Measurements from ENCODE around the gene ERBIN. TPM values are rescaled to one million over a fixed set of nuclear protein-coding genes. Genes with fewer than 3 reads are reported as not detected.

ERBIN gene
- total RNA-seq, 8 experiments from 2014 or later = 25.7 to 92.7 (median 43.9) TPM

- Histone ChIP-seq H3K4me1 (replicated peaks in 1 of 2) (no peaks in the 10 kb centered on the region), H3K27ac (no peak overlapping the region), H3K4me3 (no peak overlapping the region)
- no peak for ATAC-seq (replicated peaks in 6 of 8)
- in situ Hi-C loops (cut with MboI; ENCODE audit: low pct_unique_long_range_greater_than_20kb in 2 of 9, low sequenced_read_pairs in 9 of 9, unreplicated experiment in 9 of 9) = no loop called here
- 75 to 100% (median 95%) methylated on average over 1 to 8 of the region's 9 CpGs for WGBS, 10 experiments
These were observed 72.8 kb downstream of the ERBIN start for GRCh38 chr5:65999061-65999723.

GRCh38 chr5:66001952-66002351 lies 75.6 kb downstream of the ERBIN start:
- no peak overlapping the region for H3K27ac ChIP-seq
- H3K4me1 ChIP-seq (replicated peaks in 1 of 2) = no peaks in the 10 kb centered on the region
- H3K4me3 ChIP-seq = no peak overlapping the region
- WGBS, 10 experiments = 90 to 100% (median 100%) methylated on average over 1 to 4 of the region's 4 CpGs; no CpG with 5 or more reads in 2 of the 10 experiments
- in situ Hi-C loops (cut with MboI; ENCODE audit: low pct_unique_long_range_greater_than_20kb in 2 of 9, low sequenced_read_pairs in 9 of 9, unreplicated experiment in 9 of 9) = no loop called here
- no peak for ATAC-seq (replicated peaks in 6 of 8)

- no peaks in the 10 kb centered on the region for H3K4me1 ChIP-seq (replicated peaks in 1 of 2)
- 67 to 100% (median 91%) methylated on average over 1 to 2 of the region's 2 CpGs for WGBS, 10 experiments
These were observed 76.0 kb downstream of the ERBIN start for GRCh38 chr5:66002415-66002814.

DNA sequence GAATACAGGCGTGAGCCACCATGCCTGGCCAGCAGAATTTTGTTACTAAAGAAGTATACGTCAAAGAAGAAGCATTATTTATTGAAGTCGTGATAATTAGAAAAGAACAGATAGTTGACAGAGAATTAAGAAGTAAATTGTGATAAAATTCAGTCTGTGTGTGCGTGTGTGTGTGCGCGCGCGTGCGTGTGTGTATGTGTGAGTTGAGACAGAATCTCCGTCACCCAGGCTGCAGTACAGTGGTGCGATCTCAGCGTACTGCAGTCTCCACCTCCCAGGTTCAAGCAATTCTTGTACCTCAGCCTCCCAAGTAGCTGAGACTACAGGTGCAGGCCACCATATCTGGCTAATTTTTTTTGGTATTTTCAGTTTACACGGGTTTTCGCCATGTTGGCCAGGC lies 77.8 kb downstream of the ERBIN start:
- Histone ChIP-seq H3K4me1 (replicated peaks in 1 of 2) (no peaks in the 10 kb centered on the region), H3K4me3 (no peak overlapping the region), H3K27ac (no peak overlapping the region)
- WGBS, 10 experiments = 90 to 100% (median 98%) methylated on average over 1 to 14 of the region's 14 CpGs; no CpG with 5 or more reads in 1 of the 10 experiments
- in situ Hi-C loops (cut with MboI; ENCODE audit: low pct_unique_long_range_greater_than_20kb in 2 of 9, low sequenced_read_pairs in 9 of 9, unreplicated experiment in 9 of 9) = no loop called here
- ATAC-seq (replicated peaks in 6 of 8) = no peak

More at GRCh38 chr5:66002415-66002814, 76.0 kb downstream of the ERBIN start:
- in situ Hi-C loops (cut with MboI; ENCODE audit: low pct_unique_long_range_greater_than_20kb in 2 of 9, low sequenced_read_pairs in 9 of 9, unreplicated experiment in 9 of 9) = no loop called here
- ATAC-seq (replicated peaks in 6 of 8) = no peak
- Histone ChIP-seq H3K27ac (no peak overlapping the region), H3K4me3 (no peak overlapping the region)

- ATAC-seq (replicated peaks in 6 of 8) = no peak
- H3K27ac ChIP-seq = no peak overlapping the region
- no peak overlapping the region for H3K4me3 ChIP-seq
- WGBS, 10 experiments = 80 to 100% (median 100%) methylated on average over 1 to 2 of the region's 2 CpGs; no CpG with 5 or more reads in 1 of the 10 experiments
- in situ Hi-C loops (cut with MboI; ENCODE audit: low pct_unique_long_range_greater_than_20kb in 2 of 9, low sequenced_read_pairs in 9 of 9, unreplicated experiment in 9 of 9) = no loop called here
- H3K4me1 ChIP-seq (replicated peaks in 1 of 2) = no peaks in the 10 kb centered on the region
These were observed 82.9 kb downstream of the ERBIN start for GRCh38 chr5:66009277-66009676.

DNA sequence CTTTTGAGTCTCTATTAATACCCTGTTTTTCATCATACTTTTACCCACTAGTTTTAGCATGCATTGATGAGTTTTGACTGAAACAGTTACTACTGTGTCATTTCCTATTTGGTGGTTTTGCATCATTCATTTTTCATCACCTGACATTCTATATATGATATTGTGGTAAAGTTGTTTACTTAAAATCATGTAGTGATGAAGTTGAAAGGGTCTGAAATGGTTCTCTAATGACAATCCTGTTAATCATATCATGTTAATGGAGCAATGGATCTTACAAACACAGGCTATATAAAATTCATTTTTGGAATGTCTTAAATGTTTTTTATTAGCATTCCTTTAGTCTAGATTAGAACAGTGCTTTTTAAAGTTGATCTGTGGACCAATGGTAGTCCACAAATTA lies 84.1 kb downstream of the ERBIN start:
- H3K27ac ChIP-seq = no peak overlapping the region
- no peak for ATAC-seq (replicated peaks in 6 of 8)
- no peak overlapping the region for H3K4me3 ChIP-seq
- no peaks in the 10 kb centered on the region for H3K4me1 ChIP-seq (replicated peaks in 1 of 2)
- in situ Hi-C loops (cut with MboI; ENCODE audit: low pct_unique_long_range_greater_than_20kb in 2 of 9, low sequenced_read_pairs in 9 of 9, unreplicated experiment in 9 of 9) = no loop called here

GRCh38 chr5:66012271-66012670 lies 85.9 kb downstream of the ERBIN start:
- in situ Hi-C loops (cut with MboI; ENCODE audit: low pct_unique_long_range_greater_than_20kb in 2 of 9, low sequenced_read_pairs in 9 of 9, unreplicated experiment in 9 of 9) = no loop called here

DNA sequence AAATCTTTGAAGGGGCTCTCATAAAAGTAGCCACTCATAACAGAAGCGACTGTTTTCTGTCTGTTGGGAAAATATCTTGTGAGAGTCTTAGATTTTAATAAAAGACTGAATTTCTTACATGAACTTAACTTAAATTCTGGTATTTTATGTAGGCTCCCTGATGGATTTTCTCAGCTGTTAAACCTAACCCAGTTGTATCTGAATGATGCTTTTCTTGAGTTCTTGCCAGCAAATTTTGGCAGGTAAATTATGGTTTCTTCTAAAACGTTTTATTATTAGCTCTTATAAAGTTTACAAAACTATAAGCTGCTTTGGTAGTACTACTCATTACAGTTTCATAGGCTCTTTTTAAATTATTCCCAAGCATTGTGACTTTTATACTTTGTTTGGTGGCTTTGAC lies 87.0 kb downstream of the ERBIN start:
- no peaks in the 10 kb centered on the region for H3K4me1 ChIP-seq (replicated peaks in 1 of 2)
- in situ Hi-C loops (cut with MboI; ENCODE audit: low pct_unique_long_range_greater_than_20kb in 2 of 9, low sequenced_read_pairs in 9 of 9, unreplicated experiment in 9 of 9) = no loop called here
- no peak overlapping the region for H3K4me3 ChIP-seq
- WGBS, 10 experiments = 40 to 100% (median 85%) methylated on average over 1 to 2 of the region's 2 CpGs
- no peak overlapping the region for H3K27ac ChIP-seq
- ATAC-seq (replicated peaks in 6 of 8) = no peak

More at GRCh38 chr5:66012271-66012670, 85.9 kb downstream of the ERBIN start:
- ATAC-seq (replicated peaks in 6 of 8) = no peak
- H3K4me3 ChIP-seq = no peak overlapping the region
- H3K27ac ChIP-seq = no peak overlapping the region
- no peaks in the 10 kb centered on the region for H3K4me1 ChIP-seq (replicated peaks in 1 of 2)

DNA sequence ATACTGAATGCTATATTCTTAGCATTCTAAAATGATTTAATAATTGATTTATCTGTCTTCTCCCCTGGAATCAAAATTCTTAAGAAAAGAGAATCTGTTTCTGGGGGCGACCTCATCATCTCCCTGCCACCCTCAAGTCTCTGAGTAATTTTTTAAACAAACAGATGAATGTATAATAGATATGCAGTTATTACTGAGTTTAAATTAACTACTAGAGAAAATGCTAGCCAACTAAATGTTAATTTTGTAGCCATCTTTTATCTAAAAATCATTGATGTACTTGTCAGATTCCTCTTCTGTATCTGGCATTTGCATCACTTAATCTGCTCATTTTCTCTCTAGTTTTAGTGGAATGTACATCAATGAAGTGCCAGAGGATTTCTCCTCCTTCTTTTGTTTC lies 87.5 kb downstream of the ERBIN start:
- H3K4me1 ChIP-seq (replicated peaks in 1 of 2) = no peaks in the 10 kb centered on the region
- in situ Hi-C loops (cut with MboI; ENCODE audit: low pct_unique_long_range_greater_than_20kb in 2 of 9, low sequenced_read_pairs in 9 of 9, unreplicated experiment in 9 of 9) = no loop called here
- no peak overlapping the region for H3K4me3 ChIP-seq
- no peak for ATAC-seq (replicated peaks in 6 of 8)
- H3K27ac ChIP-seq = no peak overlapping the region
- WGBS, 10 experiments = 83 to 100% (median 96%) methylated on average over 1 of the region's 1 CpG; no CpG with 5 or more reads in 2 of the 10 experiments

- ATAC-seq (replicated peaks in 6 of 8) = peak in 1 of 8 experiments; percentile 26
- no peak overlapping the region for H3K4me3 ChIP-seq
- no peaks in the 10 kb centered on the region for H3K4me1 ChIP-seq (replicated peaks in 1 of 2)
- in situ Hi-C loops (cut with MboI; ENCODE audit: low pct_unique_long_range_greater_than_20kb in 2 of 9, low sequenced_read_pairs in 9 of 9, unreplicated experiment in 9 of 9) = no loop called here
- 50 to 96% (median 84%) methylated on average over 1 to 5 of the region's 6 CpGs; no CpG with 5 or more reads in 2 of the 10 experiments for WGBS, 10 experiments
- no peak overlapping the region for H3K27ac ChIP-seq
These were observed 89.0 kb downstream of the ERBIN start for GRCh38 chr5:66015196-66015960.

GRCh38 chr5:66021585-66021984 lies 95.2 kb downstream of the ERBIN start:
- ATAC-seq (replicated peaks in 6 of 8) = no peak
- H3K27ac ChIP-seq = no peak overlapping the region
- in situ Hi-C loops (cut with MboI; ENCODE audit: low pct_unique_long_range_greater_than_20kb in 2 of 9, low sequenced_read_pairs in 9 of 9, unreplicated experiment in 9 of 9) = no loop called here
- no peaks in the 10 kb centered on the region for H3K4me1 ChIP-seq (replicated peaks in 1 of 2)
- no peak overlapping the region for H3K4me3 ChIP-seq
- 92 to 100% (median 100%) methylated on average over 1 of the region's 1 CpG; no CpG with 5 or more reads in 3 of the 10 experiments for WGBS, 10 experiments

- ATAC-seq (replicated peaks in 6 of 8) = no peak
- in situ Hi-C loops (cut with MboI; ENCODE audit: low pct_unique_long_range_greater_than_20kb in 2 of 9, low sequenced_read_pairs in 9 of 9, unreplicated experiment in 9 of 9) = no loop called here
- Histone ChIP-seq H3K27ac (no peak overlapping the region), H3K4me3 (no peak overlapping the region), H3K4me1 (replicated peaks in 1 of 2) (no peaks in the 10 kb centered on the region)
- 90 to 100% (median 100%) methylated on average over 1 of the region's 1 CpG; no CpG with 5 or more reads in 5 of the 10 experiments for WGBS, 10 experiments
These were observed 112.9 kb downstream of the ERBIN start for GRCh38 chr5:66039296-66039695.

DNA sequence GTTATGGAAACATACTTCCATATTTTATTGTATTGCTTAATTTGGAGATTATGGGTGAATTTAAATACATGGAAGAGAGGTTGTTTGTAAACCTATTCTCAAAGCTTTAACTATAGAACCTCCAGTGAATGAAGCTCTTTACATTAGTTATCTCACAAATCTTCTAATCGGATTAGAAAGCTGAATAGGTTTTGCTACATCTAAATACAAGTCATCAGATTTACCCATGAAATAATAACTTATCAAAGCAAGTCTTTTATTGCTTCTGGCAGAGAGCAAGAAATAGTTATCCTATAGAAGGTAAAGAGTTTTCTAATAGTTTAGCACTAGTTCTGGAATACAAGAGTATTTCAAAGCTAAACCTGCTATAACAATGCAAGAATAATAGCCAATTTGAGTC lies 113.3 kb downstream of the ERBIN start:
- 80 to 100% (median 100%) methylated on average over 1 of the region's 1 CpG; no CpG with 5 or more reads in 1 of the 10 experiments for WGBS, 10 experiments
- Histone ChIP-seq H3K4me3 (no peak overlapping the region), H3K4me1 (replicated peaks in 1 of 2) (no peaks in the 10 kb centered on the region), H3K27ac (no peak overlapping the region)
- ATAC-seq (replicated peaks in 6 of 8) = no peak
- in situ Hi-C loops (cut with MboI; ENCODE audit: low pct_unique_long_range_greater_than_20kb in 2 of 9, low sequenced_read_pairs in 9 of 9, unreplicated experiment in 9 of 9) = no loop called here

All from motor neuron (in vitro differentiated cells).